Skeletal muscle tissue (tissue), 4 donors: ENCODE data around the gene RNF115. TPM values are rescaled to one million over a fixed set of nuclear protein-coding genes. Genes with fewer than 3 reads are reported as not detected.
"Not testable (repeated sequence)": the region's sequence is repeated elsewhere in the genome, so short reads cannot be mapped to it uniquely, and the experiment has no call there.

ENCODE experiments used
- H3K27ac ChIP-seq: one replicate; pipeline ENCODE4 v1.7.0; 2013; ENCODE audit warnings: mild to moderate bottlenecking, low read depth, low read length, inconsistent platforms
- H3K27me3 ChIP-seq, 3 donors: one replicate each; pipeline ENCODE4 v1.7.0; 2013; ENCODE audit warnings: low read length in 3 of 3; ENCODE audit not compliant: control insufficient read depth in 3 of 3, insufficient read depth in 3 of 3
- H3K36me3 ChIP-seq, 3 donors: one replicate each; pipeline ENCODE4 v1.7.0; 2013; ENCODE audit warnings: low read length in 3 of 3; ENCODE audit not compliant: control insufficient read depth in 3 of 3, insufficient read depth in 3 of 3
- H3K4me1 ChIP-seq, 3 donors: one replicate each; pipeline ENCODE4 v1.7.0; 2013; ENCODE audit warnings: low read length in 3 of 3, mild to moderate bottlenecking in 3 of 3; ENCODE audit not compliant: control insufficient read depth in 3 of 3, insufficient read depth in 3 of 3
- H3K4me3 ChIP-seq, 3 donors: one replicate each; pipeline ENCODE4 v1.7.0; 2013; ENCODE audit warnings: low read length in 3 of 3
- H3K9ac ChIP-seq, 3 donors: one replicate each; pipeline ENCODE4 v1.7.0; 2013; ENCODE audit warnings: low read length in 3 of 3, mild to moderate bottlenecking in 3 of 3, moderate library complexity in 2 of 3, low read depth in 1 of 3
- H3K9me3 ChIP-seq, 3 donors: one replicate each; pipeline ENCODE4 v1.7.0; 2013; ENCODE audit warnings: low read length in 3 of 3; ENCODE audit not compliant: control insufficient read depth in 3 of 3
- total RNA-seq: library from RNA; depleted of rRNA; stranded (reverse); fragments of >200 nt; gene quantifications from one replicate; pipeline ENCODE4 v1.2.3, GENCODE V29; 2014
- donor health status: Osteomylitis.

RNF115 gene
- total RNA-seq, 1 donor from 2014 or later = 13.6 TPM

GRCh38 chr1:145720556-145720877 lies 103.4 kb downstream of the RNF115 start:
- H3K4me3 ChIP-seq = peak overlapping the region; percentile 63 to 69 (median 66)
- H3K4me1 ChIP-seq = peaks cover 5 to 10% (median 10%) of the 10 kb centered on the region in 3 donors
- H3K27me3 ChIP-seq = peaks cover 0 to 11% (median 3%) of the 10 kb centered on the region in 3 donors
- no peaks in the 10 kb centered on the region for H3K36me3 ChIP-seq
- no peak overlapping the region for H3K27ac ChIP-seq
- peak overlapping the region in 1 of 3 donors; percentile 64 for H3K9ac ChIP-seq
- H3K9me3 ChIP-seq = no peaks in the 10 kb centered on the region

- no peak within 1 kb of the TSS for H3K9ac ChIP-seq
- no peak within 1 kb of the TSS for H3K27ac ChIP-seq
- peaks cover 5 to 10% (median 10%) of the 10 kb centered on the region in 3 donors for H3K4me1 ChIP-seq
- no peaks in the 10 kb centered on the region for H3K9me3 ChIP-seq
- peaks cover 0 to 11% (median 3%) of the 10 kb centered on the region in 3 donors for H3K27me3 ChIP-seq
- H3K4me3 ChIP-seq = no peak within 1 kb of the TSS
- no peaks in the 10 kb centered on the region for H3K36me3 ChIP-seq
These were observed 104.4 kb downstream of the RNF115 start, which contains the start of gene CD160 for GRCh38 chr1:145719230-145720079. Gene CD160 (plus strand): TSS chr1:145719499. CDS start chr1:145728328, 8,829 bp downstream.

- H3K9ac ChIP-seq, H3K4me3 ChIP-seq, H3K36me3 ChIP-seq, H3K27ac ChIP-seq, H3K9me3 ChIP-seq: not testable (repeated sequence)
- peaks cover 0 to 11% (median 3%) of the 10 kb centered on the region in 3 donors for H3K27me3 ChIP-seq
- H3K4me1 ChIP-seq = peaks cover 5 to 10% (median 10%) of the 10 kb centered on the region in 3 donors
These were observed 105.4 kb downstream of the RNF115 start for GRCh38 chr1:145718465-145718864.

- Histone ChIP-seq H3K9ac (no peak overlapping the region), H3K4me3 (no peak overlapping the region), H3K36me3 (no peaks in the 10 kb centered on the region), H3K4me1 (peaks cover 5 to 10% (median 10%) of the 10 kb centered on the region in 3 donors), H3K27ac (no peak overlapping the region), H3K27me3 (peaks cover 0 to 11% (median 3%) of the 10 kb centered on the region in 3 donors), H3K9me3 (no peaks in the 10 kb centered on the region)
These were observed 106.1 kb downstream of the RNF115 start for GRCh38 chr1:145717833-145718232.

- no peaks in the 10 kb centered on the region for H3K9me3 ChIP-seq
- H3K27ac ChIP-seq = no peak overlapping the region
- no peak overlapping the region for H3K9ac ChIP-seq
- H3K4me3 ChIP-seq = no peak overlapping the region
- H3K36me3 ChIP-seq = no peaks in the 10 kb centered on the region
- peaks cover 0 to 11% (median 3%) of the 10 kb centered on the region in 3 donors for H3K27me3 ChIP-seq
- H3K4me1 ChIP-seq = peaks cover 5 to 10% (median 10%) of the 10 kb centered on the region in 3 donors
These were observed 107.1 kb downstream of the RNF115 start for GRCh38 chr1:145716641-145717345.

- H3K27me3 ChIP-seq = no peaks in the 10 kb centered on the region
- H3K27ac ChIP-seq = no peak overlapping the region
- H3K9ac ChIP-seq = no peak overlapping the region
- H3K4me1 ChIP-seq = no peaks in the 10 kb centered on the region
- no peaks in the 10 kb centered on the region for H3K36me3 ChIP-seq
- no peak overlapping the region for H3K4me3 ChIP-seq
- H3K9me3 ChIP-seq = no peaks in the 10 kb centered on the region
These were observed 109.3 kb downstream of the RNF115 start for GRCh38 chr1:145714524-145715111.

GRCh38 chr1:145711213-145711651 lies 112.7 kb downstream of the RNF115 start:
- Histone ChIP-seq H3K4me1 (no peaks in the 10 kb centered on the region), H3K9ac (no peak overlapping the region), H3K27me3 (no peaks in the 10 kb centered on the region)

GRCh38 chr1:145710291-145711027 lies 113.4 kb downstream of the RNF115 start:
- Histone ChIP-seq H3K36me3 (no peaks in the 10 kb centered on the region), H3K4me3 (no peak overlapping the region), H3K4me1 (no peaks in the 10 kb centered on the region), H3K27ac (no peak overlapping the region), H3K9me3 (no peaks in the 10 kb centered on the region), H3K27me3 (no peaks in the 10 kb centered on the region), H3K9ac (no peak overlapping the region)

More at GRCh38 chr1:145711213-145711651, 112.7 kb downstream of the RNF115 start:
- Histone ChIP-seq H3K9me3 (no peaks in the 10 kb centered on the region), H3K27ac (no peak overlapping the region), H3K4me3 (no peak overlapping the region), H3K36me3 (no peaks in the 10 kb centered on the region)

- no peak overlapping the region for H3K9ac ChIP-seq
- H3K9me3 ChIP-seq = no peaks in the 10 kb centered on the region
- H3K36me3 ChIP-seq = no peaks in the 10 kb centered on the region
- H3K27me3 ChIP-seq = peaks cover 0 to 5% (median 0%) of the 10 kb centered on the region in 3 donors
- H3K27ac ChIP-seq = no peak overlapping the region
- H3K4me1 ChIP-seq = no peaks in the 10 kb centered on the region
- H3K4me3 ChIP-seq = no peak overlapping the region
These were observed 115.8 kb downstream of the RNF115 start for GRCh38 chr1:145708063-145708462.
